HFFc6 (cell line): ENCODE measurements around the gene KMT2C. TPM values are rescaled to one million over a fixed set of nuclear protein-coding genes. Genes with fewer than 3 reads are reported as not detected.
"Not testable (repeated sequence)": the region's sequence is repeated elsewhere in the genome, so short reads cannot be mapped to it uniquely, and the experiment has no call there.

Source experiments
- DNase-seq: peaks from one replicate; pipeline ENCODE4 v3.0.0-alpha.2; 2018
- H3K27ac Mint-ChIP-seq: 2 replicates; pipeline ENCODE4 v1.8.0; 2020; ENCODE audit warnings: mild to moderate bottlenecking, mixed read lengths
- H3K27me3 Mint-ChIP-seq: 2 replicates; pipeline ENCODE4 v1.8.0; 2021; ENCODE audit warnings: mild to moderate bottlenecking, moderate library complexity, mixed read lengths; ENCODE audit not compliant: insufficient read depth
- H3K36me3 Mint-ChIP-seq: 2 replicates; pipeline ENCODE4 v1.8.0; 2021; ENCODE audit warnings: low read depth, mixed read lengths
- H3K4me1 Mint-ChIP-seq: 2 replicates; pipeline ENCODE4 v1.8.0; 2020; ENCODE audit warnings: low read depth, mixed read lengths
- H3K4me3 Mint-ChIP-seq: 2 replicates; pipeline ENCODE4 v1.8.0; 2020; ENCODE audit warnings: mild to moderate bottlenecking, moderate library complexity, mixed read lengths
- H3K9me3 Mint-ChIP-seq: 2 replicates; pipeline ENCODE4 v1.8.0; 2020; ENCODE audit warnings: mild to moderate bottlenecking, mixed read lengths
- CTCF ChIP-seq: fragments of 200-600 bp; sonication (generic); IDR thresholded peaks from 2 replicates; pipeline ENCODE4 v1.5.0; 2021; ENCODE audit warnings: antibody characterized with exemption, mild to moderate bottlenecking
- total RNA-seq, 6 experiments: library from RNA; stranded (reverse); fragmentation: NEBNext Ultra II Directional; extraction: Animal tissue kit (Norgen Biotek cat#: 25700); gene quantifications; 2 replicates in 1 of 6; 3 replicates in 5 of 6; pipeline ENCODE4 v1.2.3, GENCODE V29; 2021

KMT2C gene
- total RNA-seq, 6 experiments from 2014 or later, result 23.5 to 30.8 (median 26.0) TPM

DNA sequence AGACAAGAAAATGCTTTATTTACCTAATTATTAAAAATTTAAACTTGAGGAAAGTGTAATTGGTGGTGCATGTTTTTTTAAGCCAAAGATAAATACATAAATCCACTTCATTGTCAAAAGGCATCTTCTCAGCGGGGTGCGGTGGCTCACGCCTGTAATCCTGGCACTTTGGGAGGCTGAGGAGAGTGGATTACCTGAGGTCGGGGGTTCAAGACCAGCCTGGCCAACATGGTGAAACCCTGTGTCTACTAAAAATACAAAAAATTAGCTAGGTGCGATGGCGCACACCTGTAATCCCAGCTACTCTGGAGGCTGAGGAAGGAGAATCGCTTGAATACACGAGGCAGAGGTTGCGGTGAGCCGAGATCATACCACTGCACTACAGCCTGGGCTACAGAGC, 3.1 kb downstream of the KMT2C start:
- peak overlapping the region; percentile 95 for H3K4me3 Mint-ChIP-seq
- peaks cover 32% of the 10 kb centered on the region for H3K4me1 Mint-ChIP-seq
- not testable (repeated sequence) for H3K36me3 Mint-ChIP-seq

DNA sequence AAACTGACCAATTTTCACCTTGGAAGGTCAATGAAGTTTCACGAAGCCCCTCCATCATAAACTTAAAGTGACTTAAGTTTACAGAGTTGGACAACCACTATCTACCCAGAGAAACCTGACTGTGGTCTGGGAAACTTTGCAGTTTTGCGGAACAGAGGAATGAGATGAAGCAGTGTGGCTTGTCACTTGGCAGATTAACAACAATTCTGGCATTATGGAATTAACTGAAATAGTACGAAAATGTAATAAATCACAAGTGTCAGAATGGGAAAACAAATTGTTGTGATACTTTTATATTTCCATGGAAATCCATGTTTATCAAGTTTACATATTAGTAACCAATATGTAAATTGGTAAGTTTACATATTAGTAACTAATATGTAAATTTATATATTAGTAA, 4.9 kb downstream of the KMT2C start:
- TF ChIP-seq CTCF, result no peak
- Mint-ChIP-seq H3K4me3 (no peak overlapping the region), H3K4me1 (peaks cover 32% of the 10 kb centered on the region), H3K36me3 (no peaks in the 10 kb centered on the region), H3K9me3 (no peaks in the 10 kb centered on the region), H3K27ac (peak overlapping the region; percentile 11; the same call in 1 of the 2 replicates), H3K27me3 (peaks cover 4% of the 10 kb centered on the region; the same call in 1 of the 2 replicates)
- no peak for DNase-seq

More for the DNA sequence above, 3.1 kb downstream of the KMT2C start:
- not testable (repeated sequence) for DNase-seq, H3K27ac Mint-ChIP-seq, H3K27me3 Mint-ChIP-seq, H3K9me3 Mint-ChIP-seq

DNA sequence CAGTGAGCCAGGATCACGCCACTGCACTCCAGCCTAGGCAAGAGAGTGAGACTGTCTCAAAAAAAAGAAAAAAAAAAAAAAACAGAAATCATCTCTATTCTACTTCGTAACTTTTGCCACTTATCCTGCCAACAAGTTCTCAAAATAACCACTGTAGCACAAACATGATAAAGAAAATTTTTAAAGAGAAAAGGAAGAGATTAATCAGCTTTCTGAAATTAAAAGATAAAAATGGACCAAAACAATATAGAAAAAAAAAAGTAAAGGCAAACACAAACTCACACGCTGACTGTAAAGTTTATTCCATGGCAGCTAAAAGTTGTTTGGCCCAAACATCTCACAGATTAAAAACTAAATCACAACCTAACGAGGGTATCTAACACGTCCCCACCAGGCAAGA, 5.7 kb downstream of the KMT2C start:
- H3K9me3 Mint-ChIP-seq, H3K36me3 Mint-ChIP-seq, H3K27ac Mint-ChIP-seq, H3K27me3 Mint-ChIP-seq, H3K4me3 Mint-ChIP-seq, DNase-seq: not testable (repeated sequence)
- peaks cover 38% of the 10 kb centered on the region for H3K4me1 Mint-ChIP-seq

DNA sequence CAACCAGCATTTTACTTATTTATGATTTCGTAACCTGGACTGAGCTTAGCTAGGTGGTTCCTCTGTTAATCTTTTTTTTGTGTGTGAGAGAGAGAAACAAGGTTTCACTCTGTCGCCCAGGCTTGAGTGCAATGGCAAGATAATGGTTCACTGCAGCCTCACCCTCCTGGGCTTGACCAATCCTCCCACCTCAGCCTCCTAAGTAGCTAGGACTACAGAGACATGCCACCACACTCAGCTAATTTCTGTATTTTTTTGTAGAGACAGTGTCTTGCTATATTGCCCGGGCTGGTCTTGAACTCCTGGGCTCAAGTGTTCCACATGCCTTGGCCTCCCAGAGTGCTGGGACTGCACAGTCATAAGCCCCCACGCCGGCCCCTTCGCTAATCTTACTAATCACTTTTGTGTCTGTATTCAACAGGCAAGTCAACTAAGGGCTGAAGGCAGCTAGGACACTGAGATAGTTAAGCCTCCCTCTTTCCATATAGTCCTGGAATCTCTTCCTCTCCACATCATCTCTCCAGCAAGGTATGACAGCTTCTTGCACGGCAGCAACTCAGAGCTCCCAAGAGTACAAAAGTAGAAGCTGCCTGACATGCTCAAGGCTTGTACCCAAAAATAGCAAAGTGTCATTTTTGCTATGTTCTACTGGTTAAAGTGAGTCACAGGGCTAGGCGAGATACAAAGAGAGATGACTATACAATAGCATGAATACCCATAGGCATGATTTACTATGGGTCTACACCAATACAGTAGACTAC, 11.3 kb downstream of the KMT2C start:
- peaks cover 48% of the 10 kb centered on the region for H3K4me1 Mint-ChIP-seq
- TF ChIP-seq CTCF, result no peak
- peak; percentile 67 for DNase-seq
- H3K9me3 Mint-ChIP-seq, result peaks cover 9% of the 10 kb centered on the region
- peaks cover 22% of the 10 kb centered on the region for H3K36me3 Mint-ChIP-seq
- no peaks in the 10 kb centered on the region for H3K27me3 Mint-ChIP-seq
- H3K4me3 Mint-ChIP-seq, result peak overlapping the region; percentile 39
- peak overlapping the region; percentile 75 for H3K27ac Mint-ChIP-seq

GRCh38 chr7:152423991-152424347, 11.8 kb downstream of the KMT2C start:
- DNase-seq, result no peak
- Mint-ChIP-seq H3K4me1 (peaks cover 47% of the 10 kb centered on the region), H3K36me3 (peaks cover 25% of the 10 kb centered on the region), H3K4me3 (no peak overlapping the region), H3K27ac (no peak overlapping the region), H3K9me3 (peaks cover 9% of the 10 kb centered on the region), H3K27me3 (no peaks in the 10 kb centered on the region)
- TF ChIP-seq CTCF, result no peak

GRCh38 chr7:152423171-152423570, 12.6 kb downstream of the KMT2C start:
- H3K27ac Mint-ChIP-seq, H3K27me3 Mint-ChIP-seq, H3K4me3 Mint-ChIP-seq, DNase-seq, H3K9me3 Mint-ChIP-seq: not testable (repeated sequence)
- H3K36me3 Mint-ChIP-seq, result peaks cover 25% of the 10 kb centered on the region
- peaks cover 40% of the 10 kb centered on the region for H3K4me1 Mint-ChIP-seq

DNA sequence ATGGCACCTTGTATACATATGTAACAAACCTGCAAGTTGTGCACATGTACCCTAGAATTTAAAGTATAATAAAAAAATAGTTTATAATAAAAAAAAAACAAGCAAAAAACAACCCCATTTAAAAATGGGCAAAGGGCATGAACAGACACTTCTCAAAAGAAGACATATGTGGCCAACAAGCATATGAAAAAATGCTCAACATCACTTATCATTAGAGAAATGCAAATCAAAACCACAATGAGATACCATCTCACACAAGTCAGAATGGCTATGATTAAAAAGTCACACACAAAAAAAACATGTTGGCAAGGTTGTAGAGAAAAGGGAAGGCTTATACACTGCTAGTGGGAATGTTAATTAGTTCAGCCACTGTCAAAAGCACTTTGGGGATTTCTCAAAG, 14.9 kb downstream of the KMT2C start:
- peaks cover 25% of the 10 kb centered on the region for H3K36me3 Mint-ChIP-seq
- H3K4me3 Mint-ChIP-seq, H3K27me3 Mint-ChIP-seq, H3K27ac Mint-ChIP-seq, DNase-seq, H3K9me3 Mint-ChIP-seq: not testable (repeated sequence)
- peaks cover 29% of the 10 kb centered on the region for H3K4me1 Mint-ChIP-seq
